Measurements from ENCODE around the gene TNS1. TPM values are rescaled to one million over a fixed set of nuclear protein-coding genes. Genes with fewer than 3 reads are reported as not detected.
"Not testable (repeated sequence)": the region's sequence is repeated elsewhere in the genome, so short reads cannot be mapped to it uniquely, and the experiment has no call there.

The TNS1 gene
- 10 to 100 TPM; 55.2 to 58.0 (median 56.0) TPM for polyA plus RNA-seq (ENCODE audit: insufficient read length in 3 of 3)

DNA sequence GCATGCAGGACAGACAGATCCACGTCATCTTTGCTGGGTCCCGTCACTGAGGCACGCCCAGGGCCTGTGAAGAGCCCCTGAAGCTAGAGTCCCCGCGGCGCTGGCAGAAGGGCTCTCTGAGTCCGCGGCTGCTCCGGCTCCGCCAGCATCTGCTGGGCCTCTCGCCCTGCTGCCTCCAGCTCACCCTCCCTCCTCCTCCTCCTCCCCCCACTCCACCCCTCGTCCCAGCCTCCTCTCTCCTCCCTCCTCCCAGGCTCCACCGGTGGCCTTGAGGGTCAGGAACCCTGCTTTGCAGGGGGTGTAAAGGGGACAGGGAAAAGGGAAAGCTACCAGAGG, at the start of gene TNS1:
Gene TNS1 (minus strand): TSS at position 151 of the 336 bp plus-strand sequence. CDS start 123 bp downstream, at position 28.
- no peak for DNase-seq (ENCODE audit: low read depth in 3 of 3, low spot score in 2 of 3)

DNA sequence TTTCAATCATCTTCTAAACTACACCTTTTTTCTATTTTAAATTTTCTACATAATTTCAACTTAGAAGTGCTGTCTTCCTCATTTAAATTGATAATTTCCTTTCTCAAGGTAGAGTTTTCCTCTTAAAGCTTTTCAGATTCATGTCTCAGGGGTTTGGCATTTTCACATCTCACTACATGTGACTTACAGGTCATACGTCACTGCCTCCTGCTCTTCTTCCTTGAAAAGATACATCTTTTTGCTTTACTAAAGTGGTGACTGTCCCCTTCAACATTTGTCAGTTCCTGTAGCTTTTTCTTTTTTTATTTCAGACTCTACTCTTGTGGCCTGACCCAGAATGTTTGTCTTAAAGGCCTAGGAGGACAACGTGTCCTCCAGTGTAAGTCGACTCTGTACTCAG, 49.1 kb upstream of the TNS1 start:
- no peak for DNase-seq (ENCODE audit: low read depth in 3 of 3, low spot score in 2 of 3)

- no peak for DNase-seq (ENCODE audit: low read depth in 3 of 3, low spot score in 2 of 3)
Measured at GRCh38 chr2:218047536-218048225, 44.9 kb upstream of the TNS1 start.

DNA sequence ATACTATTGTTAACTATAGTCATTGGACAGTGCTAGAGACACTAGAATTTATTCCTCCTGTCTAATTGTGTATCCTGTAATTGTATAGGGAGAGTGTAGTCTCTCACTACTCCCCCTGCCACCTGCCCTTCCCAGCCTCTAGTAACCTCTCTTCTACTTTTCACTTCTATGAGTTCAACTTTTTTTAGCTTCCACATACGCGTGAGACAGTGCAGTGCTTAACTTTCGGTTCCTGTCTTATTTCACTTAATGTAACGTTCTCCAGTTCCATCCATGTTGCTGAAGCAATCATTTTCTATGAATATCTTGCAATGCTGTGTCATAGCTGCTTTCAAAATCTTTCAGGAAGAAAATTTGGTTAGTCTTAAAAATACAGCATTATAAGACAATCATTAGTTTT, 43.4 kb upstream of the TNS1 start:
- no peak for DNase-seq (ENCODE audit: low read depth in 3 of 3, low spot score in 2 of 3)

- DNase-seq (ENCODE audit: low read depth in 3 of 3, low spot score in 2 of 3) = not testable (repeated sequence)
Measured at GRCh38 chr2:218044599-218044998, 41.8 kb upstream of the TNS1 start.

- no peak for DNase-seq (ENCODE audit: low read depth in 3 of 3, low spot score in 2 of 3)
Measured at GRCh38 chr2:218043701-218044109, 40.9 kb upstream of the TNS1 start.

DNA sequence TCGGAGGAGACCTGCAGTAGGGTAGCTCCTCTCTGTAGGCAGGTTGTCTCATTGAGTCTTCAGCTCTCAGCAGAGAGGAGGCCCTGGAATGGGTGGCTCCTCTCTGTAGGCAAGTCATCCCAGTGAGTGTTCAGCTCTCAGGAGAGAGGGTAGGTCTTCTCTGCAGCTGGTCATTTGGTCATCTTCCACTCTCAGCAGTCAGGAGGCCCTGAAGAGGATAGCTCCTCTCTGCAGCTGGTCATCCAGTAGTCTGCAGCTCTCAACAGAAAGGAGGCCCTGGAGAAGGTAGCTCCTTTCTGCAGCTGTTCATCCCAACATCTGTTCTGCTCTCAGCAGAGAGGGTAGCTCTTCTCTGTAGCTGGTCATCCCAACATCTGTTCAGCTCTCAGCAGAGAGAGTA, 40.3 kb upstream of the TNS1 start:
- DNase-seq (ENCODE audit: low read depth in 3 of 3, low spot score in 2 of 3) = no peak

DNA sequence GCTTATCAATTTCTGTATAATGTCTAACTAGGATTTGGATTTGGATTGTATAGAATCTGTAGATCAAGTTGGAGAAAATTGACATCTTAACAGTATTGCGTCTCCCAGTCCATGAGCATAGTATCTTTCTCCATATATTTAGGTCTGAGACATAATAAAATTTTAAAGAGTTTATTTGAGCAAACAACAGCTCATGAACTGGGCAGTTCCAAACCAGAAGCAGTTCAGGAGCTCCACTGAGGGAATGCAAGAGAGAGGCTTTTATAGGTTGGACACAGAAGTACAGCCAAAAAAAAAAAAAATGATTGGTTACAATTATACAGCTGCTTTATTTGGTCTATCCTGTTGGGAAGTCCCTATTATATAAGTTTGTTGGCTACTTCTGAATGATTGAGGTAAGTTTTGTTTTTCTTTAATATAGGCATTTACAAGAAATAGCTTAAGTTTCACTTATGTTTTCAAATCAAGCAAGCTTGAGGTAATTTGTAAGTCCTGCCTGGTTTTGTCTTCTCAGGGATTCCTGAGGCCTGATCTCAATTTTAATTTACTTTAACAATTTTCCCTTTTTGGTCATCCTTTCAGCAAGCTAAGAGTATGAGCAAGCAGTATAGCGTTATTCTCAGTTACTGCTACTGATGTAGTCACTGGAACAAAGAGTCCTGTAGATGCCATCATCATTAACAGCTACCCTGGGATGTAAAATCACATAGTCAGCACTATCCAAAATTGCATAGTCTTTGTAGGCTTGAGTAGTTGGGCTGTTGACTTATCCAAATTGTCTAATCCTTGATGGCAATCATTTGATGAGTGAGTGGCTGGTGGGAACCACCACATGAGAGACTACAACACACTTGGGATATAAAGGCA, 38.7 kb upstream of the TNS1 start:
- no peak for DNase-seq (ENCODE audit: low read depth in 3 of 3, low spot score in 2 of 3)

DNA sequence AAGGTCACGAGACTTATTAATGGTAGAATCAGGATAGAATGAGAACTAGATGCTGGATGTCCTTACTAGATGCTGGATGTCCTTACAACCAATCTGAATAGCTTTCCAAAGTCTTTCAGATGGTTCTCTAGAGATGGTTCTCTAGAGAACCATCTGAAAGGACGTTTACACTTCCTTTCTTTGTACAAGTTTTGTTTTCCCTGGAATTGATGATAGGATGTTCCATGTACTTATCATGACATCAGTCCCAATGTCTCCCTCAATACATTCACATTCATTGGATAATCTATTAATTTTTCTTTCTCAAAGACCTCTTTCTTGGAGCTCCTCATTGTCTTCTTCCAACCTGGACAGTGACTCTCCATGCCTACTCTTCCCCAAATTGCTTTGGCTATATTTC, 38.1 kb upstream of the TNS1 start:
- no peak for DNase-seq (ENCODE audit: low read depth in 3 of 3, low spot score in 2 of 3)

DNA sequence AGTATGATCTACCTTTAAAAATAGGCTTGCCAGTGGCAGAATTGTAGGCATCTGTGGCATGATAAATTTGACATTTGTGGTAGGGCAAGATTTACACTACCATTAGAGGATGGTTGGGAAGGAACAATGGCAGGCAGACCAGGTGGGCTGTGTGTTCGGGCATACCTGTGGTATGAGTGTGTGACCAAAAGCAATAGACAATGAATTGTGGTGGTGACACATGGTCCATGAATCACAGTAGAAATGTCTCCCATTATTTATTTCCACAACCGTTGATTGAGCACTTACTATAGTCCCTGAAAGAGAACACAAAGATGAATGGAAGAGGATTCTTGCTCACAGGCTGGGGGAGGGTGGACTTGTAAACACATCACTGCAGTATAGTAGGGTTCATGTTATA, 36.4 kb upstream of the TNS1 start:
- DNase-seq (ENCODE audit: low read depth in 3 of 3, low spot score in 2 of 3) = no peak

DNA sequence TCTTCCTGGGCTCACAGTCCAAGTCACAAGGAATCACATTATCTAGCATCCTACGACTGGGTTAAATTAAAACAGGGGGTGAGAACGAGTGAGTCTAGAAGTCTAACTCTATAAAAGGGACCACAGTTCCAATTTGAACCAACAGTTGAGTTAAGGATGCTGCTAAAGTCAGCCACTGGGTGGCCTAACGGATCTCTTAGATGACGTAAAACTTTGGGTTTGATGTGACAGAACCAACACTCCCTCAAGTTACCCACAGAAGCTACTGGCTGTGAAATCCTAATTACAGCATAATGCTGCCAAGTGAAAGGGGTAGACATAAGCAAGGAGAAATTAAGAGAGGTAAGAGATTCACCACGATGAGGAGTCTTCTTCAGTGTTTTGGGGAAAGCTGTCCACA, 33.6 kb upstream of the TNS1 start:
- DNase-seq (ENCODE audit: low read depth in 3 of 3, low spot score in 2 of 3) = no peak

GRCh38 chr2:218035463-218036100, 32.8 kb upstream of the TNS1 start:
- no peak for DNase-seq (ENCODE audit: low read depth in 3 of 3, low spot score in 2 of 3)

GRCh38 chr2:218034497-218035213, 31.9 kb upstream of the TNS1 start:
- DNase-seq (ENCODE audit: low read depth in 3 of 3, low spot score in 2 of 3) = peak in 1 of 3 donors; percentile 41

DNA sequence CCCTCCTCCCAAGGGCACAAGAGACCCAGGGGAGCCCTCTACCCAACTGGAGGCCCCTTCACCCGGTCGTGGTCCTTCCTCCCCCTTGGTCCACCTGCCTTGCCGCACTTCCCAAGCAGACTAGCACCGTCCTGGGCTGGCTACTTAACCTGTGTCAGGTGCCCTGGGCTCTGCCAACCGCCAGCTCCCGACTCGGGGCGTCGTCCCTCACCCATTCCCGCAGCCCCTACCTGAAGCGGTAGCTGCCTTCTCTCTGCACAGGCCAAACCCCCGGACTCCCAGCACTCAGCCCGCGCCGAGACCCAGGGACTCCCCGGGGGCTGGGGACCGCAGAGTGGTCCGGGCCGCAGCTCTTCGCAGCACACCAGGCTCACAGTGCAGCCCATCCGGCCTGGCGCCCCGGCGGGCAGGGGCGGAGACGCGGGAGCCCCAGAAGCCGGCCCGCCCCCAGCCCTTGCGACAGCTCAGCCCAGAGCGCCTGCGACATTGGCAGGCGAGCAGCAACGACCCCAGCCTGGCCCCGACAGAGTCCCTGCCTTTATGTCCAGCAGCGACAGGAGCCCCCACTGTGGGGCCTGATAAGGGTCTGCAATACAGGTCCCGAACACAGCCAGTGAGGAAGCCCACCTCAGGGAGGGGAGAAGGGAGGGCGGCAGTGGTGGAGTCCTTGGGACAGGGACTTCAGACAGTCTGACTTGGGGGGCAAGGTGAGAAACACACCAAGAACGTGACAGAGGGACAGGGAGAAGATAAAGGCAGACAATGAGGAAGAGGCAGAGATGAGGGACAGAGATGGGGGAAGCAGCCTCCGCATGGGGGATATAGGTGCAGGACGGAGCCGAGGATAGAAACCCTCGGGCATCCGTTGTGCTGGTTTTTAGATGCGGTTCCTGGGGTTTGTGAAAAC, 31.0 kb upstream of the TNS1 start:
- DNase-seq (ENCODE audit: low read depth in 3 of 3, low spot score in 2 of 3) = no peak

DNA sequence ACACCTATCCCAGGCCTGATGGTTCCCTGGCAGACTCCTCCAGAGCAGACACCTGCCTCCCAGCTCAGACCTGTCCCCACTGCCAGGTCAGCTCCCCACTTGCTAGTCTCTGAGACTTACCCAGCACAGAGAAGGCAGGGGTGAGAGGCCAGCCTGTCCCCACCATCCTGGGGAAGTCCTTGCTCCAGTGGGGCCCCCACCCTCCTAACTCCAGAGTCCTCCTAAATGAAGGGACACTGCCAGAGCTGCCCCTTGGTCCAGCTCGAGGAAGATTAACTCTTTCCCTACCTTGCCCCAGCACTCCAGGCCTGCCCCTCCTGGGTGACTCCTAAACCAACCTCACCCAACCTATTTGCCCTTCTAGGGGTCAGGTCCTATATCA, 30.4 kb upstream of the TNS1 start:
- no peak for DNase-seq (ENCODE audit: low read depth in 3 of 3, low spot score in 2 of 3)

- DNase-seq (ENCODE audit: low read depth in 3 of 3, low spot score in 2 of 3) = no peak
Measured at GRCh38 chr2:218032336-218033171, 29.8 kb upstream of the TNS1 start.

- no peak for DNase-seq (ENCODE audit: low read depth in 3 of 3, low spot score in 2 of 3)
Measured at GRCh38 chr2:218031771-218032257, 29.0 kb upstream of the TNS1 start.

- no peak for DNase-seq (ENCODE audit: low read depth in 3 of 3, low spot score in 2 of 3)
Measured at GRCh38 chr2:218031261-218031660, 28.5 kb upstream of the TNS1 start.

Measured in right renal cortex interstitium (tissue), 3 donors.